Measurements from ENCODE around the gene AP4S1.

The AP4S1 gene

DNA sequence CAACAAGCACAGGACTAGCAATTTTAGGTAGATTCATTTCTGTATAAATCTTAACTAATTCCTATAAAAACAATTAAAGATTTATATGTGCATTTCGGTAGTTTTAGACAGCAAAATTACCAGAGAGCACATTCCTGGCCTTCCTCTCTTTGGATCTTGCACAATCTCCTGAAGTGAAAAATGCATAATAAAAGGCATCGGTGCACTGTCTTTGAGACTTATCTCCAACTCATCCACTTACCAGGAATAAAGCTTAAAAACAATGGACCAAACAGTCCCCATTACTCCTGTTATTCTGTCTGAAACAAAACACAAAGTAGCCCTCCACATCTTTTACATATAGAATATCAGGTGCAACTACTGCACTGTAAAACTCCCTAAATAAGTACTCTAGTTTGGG is 112.9 kb downstream of the AP4S1 start:
- no peak for DNase-seq (ENCODE audit: low read depth)

DNA sequence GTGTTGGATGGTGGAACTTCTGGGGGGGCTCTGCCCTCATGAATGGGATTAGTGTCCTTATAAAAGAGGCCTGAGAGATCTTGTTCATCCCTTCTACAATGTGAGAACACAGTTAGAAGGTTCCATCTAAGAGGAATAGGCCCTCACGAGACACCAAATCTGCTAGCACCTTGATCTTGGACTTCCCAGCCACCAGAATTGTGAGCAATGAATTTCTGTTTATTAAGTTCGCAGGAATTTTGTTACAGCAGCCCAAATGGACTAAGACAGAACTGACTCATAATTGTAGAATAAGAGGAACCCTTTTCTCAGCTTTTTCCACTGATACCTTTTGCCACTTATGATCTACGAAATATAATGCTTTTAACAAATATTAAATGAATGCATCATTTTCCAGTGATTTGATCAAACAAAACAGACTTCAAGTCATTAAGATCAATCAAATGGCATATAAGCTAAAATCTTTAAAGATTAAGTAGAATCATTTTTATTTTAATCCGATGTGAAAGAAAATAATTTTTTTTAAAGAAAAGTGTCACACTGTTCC is 113.9 kb downstream of the AP4S1 start:
- no peak for DNase-seq (ENCODE audit: low read depth)

DNA sequence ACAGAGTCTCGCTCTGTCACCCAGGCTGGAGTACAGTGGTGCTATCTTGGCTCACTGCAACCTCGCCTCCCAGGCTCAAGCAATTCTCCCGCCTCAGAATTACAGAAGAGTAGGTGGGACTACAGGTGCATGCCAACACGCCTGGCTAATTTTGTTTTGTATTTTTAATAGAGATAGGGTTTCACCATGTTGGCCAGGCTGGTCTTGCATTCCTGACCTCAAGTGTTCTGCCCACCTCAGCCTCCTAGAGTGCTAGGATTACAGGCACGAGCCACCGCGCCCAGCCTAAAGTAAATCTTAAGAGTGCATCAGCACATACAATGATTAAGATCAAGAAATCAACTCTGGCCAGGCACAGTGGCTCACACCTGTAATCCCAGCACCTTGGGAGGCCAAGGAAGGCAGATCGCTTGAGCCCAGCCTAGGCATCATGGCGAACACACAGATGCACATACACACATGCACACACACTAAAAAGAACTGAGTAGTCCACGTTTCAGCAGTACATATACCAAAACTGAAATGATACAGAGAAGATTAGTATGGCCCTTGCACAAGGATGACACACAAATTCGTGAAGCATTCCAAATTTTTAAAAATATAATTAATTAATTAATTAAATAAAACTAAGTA is 117.1 kb downstream of the AP4S1 start:
- no peak for DNase-seq (ENCODE audit: low read depth)

Data from fibroblast of the conjunctiva (primary cell).